ENCODE results near the gene GJB4. TPM values are rescaled to one million over a fixed set of nuclear protein-coding genes. Genes with fewer than 3 reads are reported as not detected.
"Not testable (repeated sequence)": the region's sequence is repeated elsewhere in the genome, so short reads cannot be mapped to it uniquely, and the experiment has no call there.

Gene GJB4
- total RNA-seq, 1 donor from 2014 or later = 8.2 TPM

DNA sequence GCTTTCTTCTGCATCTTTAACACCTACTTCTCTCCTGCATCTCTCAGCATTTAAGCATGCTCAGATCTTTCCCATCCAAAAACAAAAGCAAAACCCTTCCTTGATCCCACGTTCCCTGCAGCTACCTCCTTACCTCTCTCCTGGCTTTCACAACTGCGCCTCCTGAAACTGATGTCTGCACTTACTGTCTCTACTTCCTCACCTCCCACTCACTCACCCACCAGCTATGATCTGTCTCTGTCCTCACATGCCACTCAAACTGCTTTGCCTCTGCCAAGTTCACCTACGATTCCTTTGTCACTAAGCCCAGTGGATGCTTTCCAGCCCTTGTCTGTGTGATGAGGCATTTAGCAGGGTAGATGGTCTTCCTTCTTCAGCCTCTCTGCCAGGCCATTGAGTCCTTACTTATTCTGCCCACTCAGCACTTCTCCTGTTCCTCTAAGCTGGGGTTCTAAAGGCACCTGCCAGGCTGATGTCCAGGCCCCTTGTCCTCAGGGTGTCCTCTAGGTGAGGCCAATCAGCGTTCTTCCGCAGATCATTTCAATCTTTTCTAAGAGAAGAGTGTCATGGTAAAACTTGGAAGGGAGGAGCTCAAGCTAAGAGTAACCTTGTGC, 11.5 kb downstream of the GJB4 start:
- peak; percentile 60 for FAIRE-seq

DNA sequence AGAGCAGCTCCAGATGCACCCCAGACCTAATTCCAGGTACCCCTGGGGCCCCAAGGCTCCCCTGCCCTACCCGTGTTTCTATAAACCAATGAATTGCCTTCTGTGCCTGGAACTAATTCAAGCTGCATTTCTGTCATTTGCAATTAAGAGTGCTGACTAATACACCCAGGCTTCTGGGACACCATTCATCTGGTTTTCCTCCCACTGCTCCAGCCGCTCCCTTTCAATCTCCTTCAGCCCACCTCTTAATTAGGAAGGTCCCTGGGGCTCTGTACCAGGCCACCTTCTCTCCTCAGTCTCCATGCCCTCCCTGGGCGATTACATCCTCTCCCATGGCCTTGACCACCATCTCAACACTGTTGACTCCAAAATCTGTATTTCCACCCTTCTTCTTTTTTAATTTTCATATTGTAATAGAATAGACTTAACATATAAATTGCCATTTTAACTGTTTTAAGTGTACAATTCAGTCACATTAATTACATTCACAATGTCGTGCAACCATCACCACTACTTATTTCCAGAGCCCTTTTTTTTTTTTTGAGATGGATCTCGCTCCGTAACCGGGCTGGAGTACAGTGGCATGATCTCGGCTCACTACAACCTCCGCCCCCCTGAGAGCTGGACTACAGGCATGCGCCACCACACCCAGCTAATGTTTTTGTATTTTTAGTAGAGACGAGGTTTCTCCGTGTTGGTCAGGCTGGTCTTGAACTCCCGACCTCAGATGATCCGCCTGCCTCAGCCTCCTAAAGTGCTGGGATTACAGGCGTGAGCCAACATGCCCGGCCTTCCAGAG, 12.2 kb downstream of the GJB4 start:
- DNase-seq (ENCODE audit: low read depth) = no peak
- no peak overlapping the region for H3K4me3 ChIP-seq (ENCODE audit: low read depth, low read length)
- no peak for FAIRE-seq
- no peaks in the 10 kb centered on the region for H3K27me3 ChIP-seq (ENCODE audit: control insufficient read depth, insufficient read depth, low read length)
- H3K36me3 ChIP-seq (ENCODE audit: control insufficient read depth, insufficient read depth, low read length) = no peaks in the 10 kb centered on the region
- TF ChIP-seq, protein P1, sequence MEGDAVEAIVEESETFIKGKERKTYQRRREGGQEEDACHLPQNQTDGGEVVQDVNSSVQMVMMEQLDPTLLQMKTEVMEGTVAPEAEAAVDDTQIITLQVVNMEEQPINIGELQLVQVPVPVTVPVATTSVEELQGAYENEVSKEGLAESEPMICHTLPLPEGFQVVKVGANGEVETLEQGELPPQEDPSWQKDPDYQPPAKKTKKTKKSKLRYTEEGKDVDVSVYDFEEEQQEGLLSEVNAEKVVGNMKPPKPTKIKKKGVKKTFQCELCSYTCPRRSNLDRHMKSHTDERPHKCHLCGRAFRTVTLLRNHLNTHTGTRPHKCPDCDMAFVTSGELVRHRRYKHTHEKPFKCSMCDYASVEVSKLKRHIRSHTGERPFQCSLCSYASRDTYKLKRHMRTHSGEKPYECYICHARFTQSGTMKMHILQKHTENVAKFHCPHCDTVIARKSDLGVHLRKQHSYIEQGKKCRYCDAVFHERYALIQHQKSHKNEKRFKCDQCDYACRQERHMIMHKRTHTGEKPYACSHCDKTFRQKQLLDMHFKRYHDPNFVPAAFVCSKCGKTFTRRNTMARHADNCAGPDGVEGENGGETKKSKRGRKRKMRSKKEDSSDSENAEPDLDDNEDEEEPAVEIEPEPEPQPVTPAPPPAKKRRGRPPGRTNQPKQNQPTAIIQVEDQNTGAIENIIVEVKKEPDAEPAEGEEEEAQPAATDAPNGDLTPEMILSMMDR (IDR thresholded peaks at IDR 0.05; ENCODE audit: insufficient read depth, low read length, severe bottlenecking) = no peak

More for the DNA sequence above, 11.5 kb downstream of the GJB4 start:
- Histone ChIP-seq H3K27me3 (ENCODE audit: control insufficient read depth, insufficient read depth, low read length) (no peaks in the 10 kb centered on the region), H3K36me3 (ENCODE audit: control insufficient read depth, insufficient read depth, low read length) (no peaks in the 10 kb centered on the region), H3K4me3 (ENCODE audit: low read depth, low read length) (no peak overlapping the region)
- DNase-seq (ENCODE audit: low read depth) = peak; percentile 28
- TF ChIP-seq, protein P1 (IDR thresholded peaks at IDR 0.05; ENCODE audit: insufficient read depth, low read length, severe bottlenecking) = no peak

DNA sequence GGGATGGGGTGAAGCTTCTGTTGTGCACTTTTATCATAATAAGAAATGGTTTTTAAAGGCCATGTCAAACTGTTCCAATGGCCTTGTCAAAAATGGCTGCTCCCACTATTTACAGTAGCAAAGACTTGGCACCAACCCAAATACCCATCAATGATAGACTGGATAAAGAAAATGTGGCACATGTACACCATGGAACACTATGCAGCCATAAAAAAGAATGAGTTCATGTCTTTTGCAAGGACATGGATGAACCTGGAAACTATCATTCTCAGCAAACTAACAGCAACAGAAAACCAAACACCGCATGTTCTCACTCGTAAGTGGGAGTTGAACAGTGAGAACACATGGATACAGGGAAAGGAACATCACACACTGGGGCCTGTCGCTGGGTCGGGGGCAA, 13.6 kb downstream of the GJB4 start:
- not testable (repeated sequence) for DNase-seq (ENCODE audit: low read depth); H3K27me3 ChIP-seq (ENCODE audit: control insufficient read depth, insufficient read depth, low read length); H3K36me3 ChIP-seq (ENCODE audit: control insufficient read depth, insufficient read depth, low read length); H3K4me3 ChIP-seq (ENCODE audit: low read depth, low read length); FAIRE-seq

DNA sequence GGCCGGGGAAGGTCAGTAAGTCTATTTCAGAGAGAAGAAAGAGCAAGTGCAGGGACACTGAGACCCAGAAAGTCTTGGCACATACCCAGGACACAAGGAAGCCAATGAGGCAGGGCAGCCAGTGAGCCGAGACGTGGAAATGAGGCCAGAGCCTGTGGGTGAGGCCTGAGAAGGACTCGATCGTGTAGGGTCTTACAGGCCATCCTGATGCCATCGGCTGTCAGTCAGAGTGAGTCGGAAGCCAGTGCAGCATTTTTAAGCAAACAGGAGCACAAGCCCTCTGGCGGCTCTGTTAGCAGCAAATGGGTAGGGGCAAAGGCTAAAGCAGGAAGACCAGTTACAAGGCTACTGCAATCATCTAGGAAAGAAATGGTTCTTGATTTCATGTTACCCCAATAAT, 15.4 kb downstream of the GJB4 start:
- DNase-seq (ENCODE audit: low read depth) = no peak
- Histone ChIP-seq H3K36me3 (ENCODE audit: control insufficient read depth, insufficient read depth, low read length) (no peaks in the 10 kb centered on the region), H3K4me3 (ENCODE audit: low read depth, low read length) (no peak overlapping the region), H3K27me3 (ENCODE audit: control insufficient read depth, insufficient read depth, low read length) (no peaks in the 10 kb centered on the region)
- TF ChIP-seq, protein P1 (IDR thresholded peaks at IDR 0.05; ENCODE audit: insufficient read depth, low read length, severe bottlenecking) = no peak
- no peak for FAIRE-seq

DNA sequence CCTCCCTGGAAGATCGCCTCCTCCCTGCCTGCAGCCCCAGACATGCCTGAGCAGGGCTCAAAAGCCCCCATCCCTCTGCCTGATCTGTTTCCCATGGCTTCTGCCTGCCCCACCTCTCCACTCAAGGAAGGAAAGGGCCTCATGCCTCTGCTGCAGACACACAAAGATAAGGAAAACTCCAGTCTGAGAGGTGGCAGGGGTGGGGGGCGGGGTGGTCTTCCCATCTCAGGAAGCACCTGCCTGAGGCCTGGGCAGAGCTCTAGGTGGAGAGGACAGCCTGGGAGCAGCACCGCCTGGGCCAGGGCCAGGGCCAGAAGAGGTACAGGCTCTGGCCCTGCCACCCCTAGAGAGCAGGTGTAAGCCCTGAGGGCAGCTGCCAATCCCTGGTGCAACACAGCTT, 17.4 kb downstream of the GJB4 start:
- H3K36me3 ChIP-seq (ENCODE audit: control insufficient read depth, insufficient read depth, low read length) = no peaks in the 10 kb centered on the region
- H3K4me3 ChIP-seq (ENCODE audit: low read depth, low read length) = no peak overlapping the region
- no peak for FAIRE-seq
- TF ChIP-seq, protein P1 (IDR thresholded peaks at IDR 0.05; ENCODE audit: insufficient read depth, low read length, severe bottlenecking) = no peak
- no peaks in the 10 kb centered on the region for H3K27me3 ChIP-seq (ENCODE audit: control insufficient read depth, insufficient read depth, low read length)
- no peak for DNase-seq (ENCODE audit: low read depth)

DNA sequence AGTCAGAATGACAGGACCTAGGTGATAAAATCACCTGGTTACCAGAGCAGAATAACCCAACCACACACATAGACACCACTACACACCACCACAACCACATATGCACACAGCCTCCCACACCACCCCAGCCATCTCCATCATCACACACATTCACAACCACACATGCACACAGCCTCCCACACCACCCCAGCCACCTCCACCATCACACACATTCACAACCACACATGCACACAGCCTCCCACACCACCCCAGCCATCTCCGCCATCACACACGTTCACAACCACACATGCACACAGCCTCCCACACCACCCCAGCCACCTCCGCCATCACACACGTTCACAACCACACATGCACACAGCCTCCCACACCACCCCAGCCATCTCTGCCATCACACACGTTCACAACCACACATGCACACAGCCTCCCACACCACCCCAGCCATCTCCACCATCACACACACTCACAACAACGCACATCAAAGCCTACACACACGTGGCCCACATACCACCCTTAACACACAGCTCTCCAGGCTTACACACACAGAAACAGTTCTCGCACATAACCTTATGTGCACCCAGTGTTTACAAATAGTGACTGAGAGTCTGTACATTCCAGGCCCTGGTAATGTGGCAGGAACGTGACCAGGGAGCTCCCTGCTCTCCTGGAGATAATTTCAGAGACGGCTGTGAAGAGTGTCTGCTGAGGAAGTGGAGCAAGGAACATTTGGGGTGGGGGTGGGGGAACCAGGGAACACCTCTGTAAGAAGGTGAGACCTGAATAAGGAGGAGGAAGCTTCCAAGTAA, 18.2 kb downstream of the GJB4 start:
- TF ChIP-seq, protein P1 (IDR thresholded peaks at IDR 0.05; ENCODE audit: insufficient read depth, low read length, severe bottlenecking) = no peak
- Histone ChIP-seq H3K36me3 (ENCODE audit: control insufficient read depth, insufficient read depth, low read length) (no peaks in the 10 kb centered on the region), H3K4me3 (ENCODE audit: low read depth, low read length) (no peak overlapping the region), H3K27me3 (ENCODE audit: control insufficient read depth, insufficient read depth, low read length) (no peaks in the 10 kb centered on the region)
- FAIRE-seq = peak; percentile 95
- no peak for DNase-seq (ENCODE audit: low read depth)
